Activated effector memory CD4-positive, alpha-beta T cell treated with anti-CD3 and anti-CD28 coated beads, Interleukin-2, amount 50 U/mL, for 16 hours (primary cell): ENCODE measurements around the gene MIDN.
A peak's percentile ranks its signal among the peaks of the same experiment; 100 is the strongest.
"Not testable (repeated sequence)": the region's sequence is repeated elsewhere in the genome, so short reads cannot be mapped to it uniquely, and the experiment has no call there.

Source experiments
- DNase-seq: peaks from one replicate; pipeline ENCODE4 v3.0.0-alpha.2; 2020

The MIDN gene

GRCh38 chr19:1246265-1247087 is 1.9 kb upstream of the MIDN start:
- not testable (repeated sequence) for DNase-seq

GRCh38 chr19:1247748-1248138 is 640 bp upstream of the MIDN start:
- no peak for DNase-seq

GRCh38 chr19:1248786-1249297 is 459 bp downstream of the MIDN start:
- peak; percentile 94 for DNase-seq

- DNase-seq: peak; percentile 97
Measured at GRCh38 chr19:1249298-1249989, 1.1 kb downstream of the MIDN start.

GRCh38 chr19:1249990-1250436 is 1.6 kb downstream of the MIDN start:
- DNase-seq: no peak

DNA sequence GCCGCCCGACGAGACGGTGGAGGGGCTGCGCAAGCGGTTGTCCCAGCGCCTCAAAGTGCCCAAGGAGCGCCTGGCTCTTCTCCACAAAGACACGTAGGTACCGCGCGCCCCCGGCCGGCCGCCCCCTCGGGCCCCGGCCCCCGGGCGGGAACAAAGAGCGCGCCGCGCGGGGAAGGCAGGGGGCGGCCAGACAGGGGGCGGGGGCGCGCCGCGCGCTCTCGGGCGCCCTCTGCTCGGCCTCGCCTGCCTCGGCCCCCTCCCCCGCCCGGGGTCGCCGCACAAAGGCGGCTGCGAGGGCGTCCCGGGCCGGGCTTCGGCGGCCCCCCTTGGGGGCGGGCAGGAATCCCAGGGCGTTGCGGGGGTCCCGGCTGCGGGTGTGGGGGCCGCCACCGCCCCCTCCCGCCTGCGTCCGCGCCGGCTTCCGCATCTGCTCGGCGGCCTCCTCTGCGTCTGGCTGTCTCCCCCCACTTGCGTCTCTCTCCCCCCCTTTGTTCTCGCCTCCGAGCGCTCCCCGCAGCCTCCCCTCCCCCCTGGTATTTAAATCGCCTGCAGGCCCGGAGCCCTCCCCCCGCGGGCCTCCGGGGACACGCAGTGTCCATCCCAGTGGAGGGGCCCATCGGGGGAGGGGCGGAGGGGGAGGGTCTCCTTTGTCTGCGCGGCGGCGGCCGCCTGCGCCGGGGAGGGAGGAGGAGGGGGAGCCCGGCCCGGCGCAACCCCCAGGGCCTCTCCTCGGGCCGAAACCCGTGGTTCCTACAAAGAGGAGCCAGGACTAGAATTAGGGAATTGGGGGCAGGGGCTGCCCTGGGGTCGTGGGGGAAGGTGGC is 2.3 kb downstream of the MIDN start:
- DNase-seq: peak; percentile 81

DNA sequence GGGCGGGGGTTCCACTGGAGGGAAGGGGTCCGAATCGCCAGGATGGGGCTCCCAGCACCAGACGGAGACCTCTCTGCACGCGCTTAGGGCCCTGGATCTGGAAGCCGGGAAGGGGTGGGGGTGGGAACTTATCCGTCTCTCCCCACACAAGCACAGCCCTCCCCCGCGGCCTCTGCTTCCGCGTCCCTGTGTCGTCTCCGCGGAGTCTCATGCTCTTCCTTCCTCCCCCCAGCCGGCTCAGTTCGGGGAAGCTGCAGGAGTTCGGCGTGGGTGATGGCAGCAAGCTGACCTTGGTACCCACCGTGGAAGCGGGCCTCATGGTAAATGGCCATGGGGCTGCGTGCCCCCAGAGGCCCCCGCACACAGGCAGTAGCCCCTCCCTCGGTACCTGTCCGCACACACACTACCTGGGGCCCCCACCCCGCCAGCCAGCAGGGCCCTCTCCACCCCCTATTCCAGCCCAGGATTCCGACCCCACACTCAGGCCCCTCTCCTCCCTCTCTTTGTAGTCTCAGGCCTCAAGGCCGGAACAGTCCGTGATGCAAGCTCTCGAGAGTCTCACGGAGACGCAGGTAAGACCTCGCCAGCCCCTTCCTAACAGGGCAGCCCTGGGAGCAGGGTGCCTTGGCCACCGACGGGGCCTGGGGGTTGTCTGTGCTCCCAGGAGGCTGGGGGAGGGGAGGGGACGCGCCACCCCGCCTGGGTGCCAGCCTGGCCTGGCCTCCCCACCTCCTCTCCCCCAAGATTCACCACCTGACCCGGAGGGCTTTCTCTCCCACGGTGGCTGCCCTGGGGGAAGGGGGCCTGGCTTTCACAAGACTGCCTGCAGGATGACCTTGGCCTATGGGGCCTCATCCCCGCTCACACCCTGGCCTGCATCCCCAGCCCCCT is 3.2 kb downstream of the MIDN start:
- DNase-seq: peak; percentile 88

GRCh38 chr19:1252221-1252820 is 3.9 kb downstream of the MIDN start:
- peak; percentile 85 for DNase-seq

GRCh38 chr19:1252821-1253513 is 4.6 kb downstream of the MIDN start:
- DNase-seq: peak; percentile 89

- DNase-seq: no peak
Measured at GRCh38 chr19:1253514-1254080, 5.2 kb downstream of the MIDN start.

- no peak for DNase-seq
Measured at GRCh38 chr19:1254081-1254527, 5.7 kb downstream of the MIDN start.

DNA sequence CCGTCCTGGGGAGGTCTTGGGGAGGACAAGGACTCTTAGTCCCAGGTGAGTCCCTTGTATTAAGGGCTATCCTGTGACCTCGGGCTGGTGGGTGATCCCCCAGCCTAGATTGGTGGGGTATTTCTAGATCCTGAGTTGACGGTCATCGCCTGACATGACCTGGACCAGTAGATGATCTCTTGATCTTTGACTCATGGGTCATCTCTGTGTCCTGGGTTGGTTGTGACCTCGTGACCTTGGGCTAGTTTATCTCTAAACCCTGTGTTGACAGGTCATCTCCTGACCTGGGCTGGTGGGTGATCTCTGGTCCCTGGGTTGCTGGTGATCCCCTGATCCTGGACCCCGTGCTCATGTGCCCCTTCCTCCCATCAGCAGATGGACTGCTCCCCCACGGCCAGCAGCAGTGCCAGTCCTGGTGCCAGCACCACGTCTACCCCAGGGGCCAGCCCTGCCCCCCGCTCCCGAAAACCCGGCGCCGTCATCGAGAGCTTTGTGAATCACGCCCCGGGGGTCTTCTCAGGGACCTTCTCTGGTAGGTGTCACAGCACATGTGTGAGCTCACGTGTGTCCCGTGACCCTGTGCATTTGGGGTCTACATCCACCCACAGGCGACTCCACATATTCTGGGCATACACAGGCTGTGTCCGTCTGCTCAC is 6.3 kb downstream of the MIDN start:
- DNase-seq: no peak

DNA sequence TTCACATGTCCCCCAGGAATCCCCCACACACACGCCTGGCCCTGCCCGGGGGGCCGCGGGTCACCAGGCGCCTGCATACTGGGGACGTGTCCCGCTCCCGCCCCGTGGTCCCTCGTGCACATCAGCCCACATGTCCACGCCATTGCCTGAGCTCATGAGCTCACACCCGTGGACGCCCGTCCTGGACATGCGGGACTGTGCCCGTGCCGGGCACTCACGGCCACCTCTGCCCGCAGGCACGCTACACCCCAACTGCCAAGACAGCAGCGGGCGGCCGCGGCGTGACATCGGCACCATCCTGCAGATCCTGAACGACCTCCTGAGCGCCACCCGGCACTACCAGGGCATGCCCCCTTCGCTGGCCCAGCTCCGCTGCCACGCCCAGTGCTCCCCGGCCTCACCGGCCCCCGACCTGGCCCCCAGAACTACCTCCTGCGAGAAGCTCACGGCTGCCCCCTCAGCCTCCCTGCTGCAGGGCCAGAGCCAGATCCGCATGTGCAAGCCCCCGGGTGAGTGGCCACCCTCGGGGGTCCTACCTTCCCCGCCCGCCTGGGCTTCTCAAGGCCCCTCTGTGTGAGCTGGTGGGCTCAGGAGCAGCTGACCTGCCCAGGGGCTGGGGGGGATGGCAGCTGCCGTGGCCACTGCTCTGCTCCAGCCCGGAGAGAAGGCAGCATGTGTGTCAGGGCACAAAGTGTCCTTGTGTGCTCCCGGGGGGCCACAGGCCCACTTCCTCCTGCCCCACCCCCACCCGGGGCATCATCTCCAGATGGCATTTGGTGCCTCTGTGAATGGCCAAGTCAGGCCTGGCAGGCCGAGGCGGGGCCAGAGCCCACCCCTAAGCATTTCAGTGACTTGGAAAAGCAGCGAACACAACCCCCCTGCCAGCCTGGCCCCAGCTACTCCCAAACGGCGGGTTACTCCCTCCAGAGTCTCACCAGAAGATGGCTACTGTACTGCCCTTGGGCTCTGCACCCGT is 7.1 kb downstream of the MIDN start:
- no peak for DNase-seq

DNA sequence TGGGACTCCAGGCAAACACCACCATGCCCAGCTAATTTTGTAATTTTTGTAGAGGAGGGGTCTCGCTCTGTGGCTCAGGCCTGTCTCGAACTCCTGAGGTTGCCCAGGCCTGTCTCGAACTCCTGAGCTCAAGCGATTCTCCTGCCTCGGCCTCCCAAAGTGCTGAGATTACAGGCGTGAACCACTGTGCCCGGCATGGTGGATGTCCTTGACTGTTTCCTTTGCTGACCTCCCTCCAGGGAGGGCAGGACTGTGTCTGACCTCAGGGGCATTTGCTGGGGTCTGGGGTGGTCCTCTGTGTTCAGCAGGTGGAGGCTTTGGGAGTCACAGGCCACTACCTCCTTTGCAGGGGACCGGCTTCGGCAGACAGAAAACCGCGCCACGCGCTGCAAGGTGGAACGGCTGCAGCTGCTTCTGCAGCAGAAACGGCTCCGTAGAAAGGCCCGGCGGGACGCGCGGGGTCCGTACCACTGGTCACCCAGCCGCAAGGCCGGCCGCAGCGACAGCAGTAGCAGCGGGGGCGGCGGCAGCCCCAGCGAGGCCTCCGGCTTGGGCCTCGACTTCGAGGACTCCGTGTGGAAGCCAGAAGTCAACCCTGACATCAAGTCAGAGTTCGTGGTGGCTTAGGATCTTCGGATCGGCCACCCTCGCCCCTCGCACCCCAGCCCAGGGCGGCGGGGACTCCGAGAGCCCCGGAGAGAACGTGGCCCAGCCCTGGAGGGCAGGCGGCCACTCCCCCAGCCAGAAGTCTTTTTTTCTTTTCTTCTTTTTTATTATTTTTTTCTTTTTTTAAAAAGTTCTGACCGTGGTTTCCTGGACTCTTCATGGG is 8.5 kb downstream of the MIDN start:
- DNase-seq: no peak

DNA sequence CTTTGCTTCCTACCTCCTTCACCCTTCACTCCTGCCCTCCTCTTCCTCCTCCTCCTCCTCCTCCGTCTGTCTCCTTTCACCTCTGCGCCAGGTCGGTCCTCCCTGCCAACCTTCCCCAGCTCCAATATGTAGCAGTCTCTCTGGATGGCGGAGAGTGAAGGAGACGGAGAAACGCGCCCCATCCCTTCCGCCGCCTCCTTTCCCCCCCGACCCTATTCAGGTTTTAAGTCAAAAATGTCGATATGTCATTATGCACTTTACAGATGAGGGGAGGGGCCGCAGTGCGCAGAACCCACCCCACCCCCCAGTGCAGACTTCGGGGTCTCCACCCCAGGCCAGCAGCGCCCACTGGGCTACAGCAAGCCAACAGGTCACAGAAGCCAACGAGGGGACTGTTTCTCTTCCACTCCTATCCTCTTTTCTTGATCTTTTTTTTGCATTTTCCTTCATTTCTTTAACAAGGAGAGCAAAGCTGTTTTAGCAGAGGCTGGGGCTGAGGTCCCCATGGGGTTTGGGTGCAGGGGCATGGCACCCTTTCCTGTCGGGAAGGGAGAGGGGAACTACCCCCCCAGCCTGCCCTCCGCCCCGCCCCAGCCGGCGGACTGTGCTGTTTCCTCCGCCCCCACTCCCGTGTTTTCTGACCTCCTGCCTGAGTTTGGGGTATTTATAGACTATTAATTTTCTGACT is 9.2 kb downstream of the MIDN start:
- DNase-seq: no peak

DNA sequence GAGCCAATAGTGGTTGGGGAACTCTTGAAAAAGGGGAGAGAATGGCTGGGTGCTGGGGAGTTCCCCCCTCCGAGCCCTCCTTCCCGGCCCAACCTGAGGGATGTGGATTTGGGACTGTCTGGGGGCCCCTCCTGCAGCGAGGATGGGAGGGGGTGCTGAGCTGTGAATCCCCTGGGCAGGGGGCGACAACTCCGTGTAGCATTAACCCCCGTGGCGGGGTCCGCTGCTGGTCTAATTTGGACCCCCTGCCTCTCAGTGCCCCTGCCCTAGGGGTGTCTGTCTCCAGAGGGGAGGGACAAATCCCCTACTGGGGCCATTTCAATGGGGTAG is 9.7 kb downstream of the MIDN start:
- no peak for DNase-seq

DNA sequence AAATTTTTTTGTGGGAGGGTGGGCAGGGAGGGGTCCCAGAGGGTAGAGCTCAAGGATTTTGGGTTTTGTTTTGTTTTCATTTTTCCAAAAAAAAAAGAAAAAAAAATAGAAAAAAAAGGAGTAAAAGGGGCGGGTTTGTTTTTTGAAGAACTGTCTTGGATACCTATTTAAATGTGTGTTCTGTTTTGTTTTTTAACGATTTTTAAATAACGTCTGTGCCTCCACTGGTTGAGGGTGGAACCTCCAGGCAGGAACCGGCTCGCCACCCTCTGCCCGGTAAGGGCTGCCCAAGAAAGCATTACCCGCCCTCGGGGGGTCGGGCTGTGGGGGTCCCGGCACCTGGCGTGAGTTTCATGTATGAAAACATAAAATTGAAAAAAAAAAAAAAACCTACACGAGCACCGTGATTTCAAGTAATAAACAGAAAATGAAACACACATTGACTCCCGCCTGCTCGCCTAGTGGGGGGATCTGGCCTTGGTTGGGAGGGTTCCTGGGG is 10.4 kb downstream of the MIDN start:
- DNase-seq: no peak
